ENCODE data around the gene OR6C74. TPM values are rescaled to one million over a fixed set of nuclear protein-coding genes. Genes with fewer than 3 reads are reported as not detected.

The OR6C74 gene
- total RNA-seq, 1 experiment from 2014 or later = not detected

DNA sequence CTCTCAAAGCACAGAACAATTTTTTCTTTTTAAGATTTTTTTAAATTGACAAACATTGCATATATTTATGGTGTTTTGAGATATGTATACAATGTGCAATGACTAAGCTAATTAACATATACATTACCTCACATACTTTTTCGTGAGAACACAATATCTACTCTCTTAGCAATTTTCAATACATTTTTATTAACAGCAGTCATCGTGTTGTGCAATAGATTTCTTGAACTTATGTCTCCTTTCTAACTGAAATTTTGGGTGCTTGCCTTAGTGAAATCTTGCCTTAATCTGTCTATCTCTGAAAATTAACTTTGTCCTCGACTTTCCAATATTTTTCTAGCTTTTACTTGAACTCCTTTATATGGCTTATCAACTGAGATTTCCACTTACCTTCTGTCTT lies 16.8 kb upstream of the OR6C74 start:
- H3K27me3 ChIP-seq (ENCODE audit: insufficient read depth, low read length) = no peaks in the 10 kb centered on the region
- H3K4ac ChIP-seq (ENCODE audit: low read depth, low read length) = no peak overlapping the region
- H3K23me2 ChIP-seq (ENCODE audit: insufficient read length, low read depth, low read length, poor library complexity, severe bottlenecking) = no peaks in the 10 kb centered on the region
- H2AFZ ChIP-seq (ENCODE audit: low read length) = no peak overlapping the region
- no peak overlapping the region for H4K91ac ChIP-seq (ENCODE audit: insufficient read length, low read depth, low read length)
- no peaks in the 10 kb centered on the region for H3K9me3 ChIP-seq (ENCODE audit: control insufficient read depth, low read depth, low read length)
- no peak overlapping the region for H3K23ac ChIP-seq (ENCODE audit: insufficient read length, low read depth, low read length)
- no peak overlapping the region for H4K8ac ChIP-seq (replicated peaks; ENCODE audit: insufficient read length, low read depth, low read length)
- H3K27ac ChIP-seq (ENCODE audit: insufficient read length, low read depth, low read length) = no peak overlapping the region
- H3K79me1 ChIP-seq (ENCODE audit: insufficient read depth, low read depth, low read length, poor library complexity, severe bottlenecking) = no peaks in the 10 kb centered on the region
- H2BK12ac ChIP-seq (ENCODE audit: insufficient read length, low read depth, low read length) = no peak overlapping the region
- DNase-seq = no peak
- H2AK5ac ChIP-seq (ENCODE audit: insufficient read length, low read length) = no peak overlapping the region
- H3K4me2 ChIP-seq (ENCODE audit: insufficient read depth, insufficient read length, low read length) = no peak overlapping the region
- Mint-ChIP-seq H3K4me3 (no peak overlapping the region), H3K4me1 (no peaks in the 10 kb centered on the region), H3K27ac (no peak overlapping the region), H3K27me3 (ENCODE audit: low read depth) (no peaks in the 10 kb centered on the region; the same call in 1 of the 2 replicates), H3K9me3 (no peaks in the 10 kb centered on the region), H3K36me3 (ENCODE audit: insufficient read depth in 1 of 3, low read depth in 3 of 3) (no peaks in the 10 kb centered on the region)
- H2BK15ac ChIP-seq (ENCODE audit: low read depth, low read length) = no peak overlapping the region
- H2BK120ac ChIP-seq (ENCODE audit: low read depth, low read length, poor library complexity, severe bottlenecking) = no peak overlapping the region
- TF ChIP-seq, protein P1, sequence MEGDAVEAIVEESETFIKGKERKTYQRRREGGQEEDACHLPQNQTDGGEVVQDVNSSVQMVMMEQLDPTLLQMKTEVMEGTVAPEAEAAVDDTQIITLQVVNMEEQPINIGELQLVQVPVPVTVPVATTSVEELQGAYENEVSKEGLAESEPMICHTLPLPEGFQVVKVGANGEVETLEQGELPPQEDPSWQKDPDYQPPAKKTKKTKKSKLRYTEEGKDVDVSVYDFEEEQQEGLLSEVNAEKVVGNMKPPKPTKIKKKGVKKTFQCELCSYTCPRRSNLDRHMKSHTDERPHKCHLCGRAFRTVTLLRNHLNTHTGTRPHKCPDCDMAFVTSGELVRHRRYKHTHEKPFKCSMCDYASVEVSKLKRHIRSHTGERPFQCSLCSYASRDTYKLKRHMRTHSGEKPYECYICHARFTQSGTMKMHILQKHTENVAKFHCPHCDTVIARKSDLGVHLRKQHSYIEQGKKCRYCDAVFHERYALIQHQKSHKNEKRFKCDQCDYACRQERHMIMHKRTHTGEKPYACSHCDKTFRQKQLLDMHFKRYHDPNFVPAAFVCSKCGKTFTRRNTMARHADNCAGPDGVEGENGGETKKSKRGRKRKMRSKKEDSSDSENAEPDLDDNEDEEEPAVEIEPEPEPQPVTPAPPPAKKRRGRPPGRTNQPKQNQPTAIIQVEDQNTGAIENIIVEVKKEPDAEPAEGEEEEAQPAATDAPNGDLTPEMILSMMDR (conservative IDR thresholded peaks at IDR 0.05) = no peak
- no peak overlapping the region for H3T11ph ChIP-seq (ENCODE audit: low read length)
- no peaks in the 10 kb centered on the region for H3K79me2 ChIP-seq (ENCODE audit: insufficient read depth, low read length)
- no CpG with 5 or more reads among the region's 3 CpGs for WGBS (ENCODE audit: extremely low coverage, insufficient read length, low lambda C conversion rate)
- no peak overlapping the region for H3K18ac ChIP-seq (ENCODE audit: insufficient read length, low read depth, low read length)
- H3K56ac ChIP-seq (ENCODE audit: insufficient read length, low read depth, low read length) = no peak overlapping the region
- no peak overlapping the region for H3K14ac ChIP-seq (ENCODE audit: insufficient read depth, low read length)
- no peaks in the 10 kb centered on the region for H4K20me1 ChIP-seq (ENCODE audit: control insufficient read depth, insufficient read depth, insufficient read length)
- H3K4me1 ChIP-seq (ENCODE audit: insufficient read depth, low read length) = no peaks in the 10 kb centered on the region
- no peak overlapping the region for H4K5ac ChIP-seq (ENCODE audit: insufficient read length, low read depth, low read length)
- no peak overlapping the region for H2BK5ac ChIP-seq (ENCODE audit: insufficient read length, low read length)
- H3K9ac ChIP-seq (ENCODE audit: extremely low read depth, insufficient read length, low read length) = no peak overlapping the region
- H2BK20ac ChIP-seq (ENCODE audit: low read depth, low read length, poor library complexity, severe bottlenecking) = no peak overlapping the region

Measured in H9 (cell line).